Measurements from ENCODE around the gene UBASH3B. TPM values are rescaled to one million over a fixed set of nuclear protein-coding genes. Genes with fewer than 3 reads are reported as not detected.
A peak's percentile ranks its signal among the peaks of the same experiment; 100 is the strongest.

The UBASH3B gene
- total RNA-seq, 1 donor from 2014 or later = 2.6 TPM

DNA sequence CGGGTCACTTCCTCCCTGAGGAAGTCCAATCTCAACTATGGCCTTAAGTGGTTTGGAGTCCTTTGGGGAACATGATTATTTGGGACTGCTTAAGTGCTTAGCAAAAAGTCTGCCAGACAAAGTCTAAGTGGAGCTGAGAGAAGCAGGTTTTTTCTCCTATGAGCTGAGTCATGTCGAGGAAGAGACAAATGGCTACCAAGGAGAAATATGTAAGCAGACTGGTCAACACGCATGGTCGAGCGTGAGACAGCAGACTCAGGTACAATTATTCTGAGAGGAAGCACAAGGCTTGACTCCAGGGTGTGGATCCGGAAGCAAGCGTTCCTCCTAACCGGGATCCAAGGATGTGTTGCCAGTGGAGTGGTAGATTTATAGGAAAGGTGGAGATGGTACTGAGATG, 30.6 kb downstream of the UBASH3B start:
- intact Hi-C loops (cut with micrococcal nuclease) = no loop called here
- no peak for TF ChIP-seq CTCF (IDR thresholded peaks at IDR 0.05; ENCODE audit: borderline replicate concordance)
- Histone ChIP-seq H3K4me3 (no peak overlapping the region), H3K4me1 (peaks cover 18% of the 10 kb centered on the region), H3K9me3 (replicated peaks) (no peaks in the 10 kb centered on the region), H3K27me3 (ENCODE audit: low read depth) (no peaks in the 10 kb centered on the region), H3K36me3 (no peaks in the 10 kb centered on the region), H3K27ac (replicated peaks) (peak overlapping the region; percentile 34)
- no peak for DNase-seq

DNA sequence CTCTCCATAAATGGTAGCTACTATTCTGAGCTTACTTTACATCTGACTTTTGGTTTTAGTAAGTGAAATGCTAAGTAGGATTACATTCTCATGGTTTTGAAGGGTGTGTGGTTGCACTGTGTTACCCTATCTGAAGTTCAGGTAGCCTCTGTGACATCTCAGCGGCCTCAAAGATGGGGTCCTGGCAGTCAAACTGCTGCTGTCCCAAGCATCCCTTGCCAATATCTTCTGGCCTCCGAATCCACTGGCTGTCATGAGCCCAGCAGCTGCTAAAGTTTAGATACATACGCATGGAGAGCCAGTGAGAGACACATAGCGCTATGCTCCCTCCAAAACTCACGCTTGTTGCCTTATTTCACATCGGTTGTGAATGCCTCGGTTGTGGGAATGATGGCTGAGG, 34.9 kb downstream of the UBASH3B start:
- TF ChIP-seq CTCF (IDR thresholded peaks at IDR 0.05; ENCODE audit: borderline replicate concordance) = no peak
- H3K4me3 ChIP-seq = peak overlapping the region; percentile 57
- intact Hi-C loops (cut with micrococcal nuclease) = no loop called here

GRCh38 chr11:122690801-122691548, 35.5 kb downstream of the UBASH3B start:
- H3K4me1 ChIP-seq = peaks cover 30% of the 10 kb centered on the region
- H3K27ac ChIP-seq (replicated peaks) = peak overlapping the region; percentile 69

More for the DNA sequence above, 34.9 kb downstream of the UBASH3B start:
- Histone ChIP-seq H3K4me1 (peaks cover 35% of the 10 kb centered on the region), H3K27ac (replicated peaks) (peak overlapping the region; percentile 69), H3K36me3 (no peaks in the 10 kb centered on the region), H3K27me3 (ENCODE audit: low read depth) (no peaks in the 10 kb centered on the region), H3K9me3 (replicated peaks) (no peaks in the 10 kb centered on the region)
- DNase-seq = no peak

DNA sequence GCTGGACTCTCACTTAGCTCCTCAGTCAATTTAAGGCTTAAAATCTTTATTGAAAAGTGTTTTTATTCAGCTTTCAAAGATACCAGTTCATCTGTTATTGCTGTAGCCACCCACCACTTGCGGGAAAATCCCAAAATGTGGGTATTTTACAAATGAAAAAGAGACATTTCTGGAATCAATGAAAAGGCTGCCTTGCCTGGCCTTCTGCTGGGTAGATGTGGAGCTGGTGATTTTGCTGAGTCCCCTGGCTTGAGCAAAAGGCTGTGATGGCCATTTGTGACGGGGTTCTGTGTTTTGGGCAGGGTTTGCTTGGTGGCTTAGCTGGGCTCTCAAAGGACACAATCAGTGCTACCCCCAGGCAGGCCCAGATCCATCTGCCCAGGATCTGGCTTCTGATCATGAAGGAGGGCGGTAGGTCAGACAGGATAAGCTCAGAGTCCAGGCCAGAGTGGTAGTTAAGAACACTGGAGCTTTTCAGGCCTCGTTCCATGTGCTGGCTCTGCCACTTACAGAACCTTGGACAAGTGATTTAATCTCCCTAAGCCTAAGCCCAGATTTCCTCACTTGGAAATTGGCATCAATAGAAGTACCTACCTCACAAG, 36.1 kb downstream of the UBASH3B start:
- no peaks in the 10 kb centered on the region for H3K9me3 ChIP-seq (replicated peaks)
- peak overlapping the region; percentile 57 for H3K4me3 ChIP-seq

More at GRCh38 chr11:122690801-122691548, 35.5 kb downstream of the UBASH3B start:
- Histone ChIP-seq H3K9me3 (replicated peaks) (no peaks in the 10 kb centered on the region), H3K36me3 (no peaks in the 10 kb centered on the region), H3K27me3 (ENCODE audit: low read depth) (no peaks in the 10 kb centered on the region), H3K4me3 (peak overlapping the region; percentile 57)
- DNase-seq = no peak
- intact Hi-C loops (cut with micrococcal nuclease) = no loop called here
- no peak for TF ChIP-seq CTCF (IDR thresholded peaks at IDR 0.05; ENCODE audit: borderline replicate concordance)

GRCh38 chr11:122692444-122692843, 36.9 kb downstream of the UBASH3B start:
- H3K36me3 ChIP-seq = no peaks in the 10 kb centered on the region
- intact Hi-C loops (cut with micrococcal nuclease) = no loop called here
- peak overlapping the region; percentile 69 for H3K27ac ChIP-seq (replicated peaks)
- peaks cover 26% of the 10 kb centered on the region for H3K4me1 ChIP-seq
- H3K9me3 ChIP-seq (replicated peaks) = no peaks in the 10 kb centered on the region
- no peak for TF ChIP-seq CTCF (IDR thresholded peaks at IDR 0.05; ENCODE audit: borderline replicate concordance)
- DNase-seq = no peak
- H3K4me3 ChIP-seq = no peak overlapping the region
- H3K27me3 ChIP-seq (ENCODE audit: low read depth) = no peaks in the 10 kb centered on the region

More for the DNA sequence above, 36.1 kb downstream of the UBASH3B start:
- Histone ChIP-seq H3K4me1 (peaks cover 26% of the 10 kb centered on the region), H3K27ac (replicated peaks) (peak overlapping the region; percentile 69), H3K27me3 (ENCODE audit: low read depth) (no peaks in the 10 kb centered on the region), H3K36me3 (no peaks in the 10 kb centered on the region)
- no peak for TF ChIP-seq CTCF (IDR thresholded peaks at IDR 0.05; ENCODE audit: borderline replicate concordance)
- no peak for DNase-seq
- intact Hi-C loops (cut with micrococcal nuclease) = no loop called here

All from left ventricle myocardium inferior (tissue), 1 donor.